Activated CD8-positive, alpha-beta T cell treated with anti-CD3 and anti-CD28 coated beads for 36 hours (primary cell): ENCODE data around the gene NUP153. TPM values are rescaled to one million over a fixed set of nuclear protein-coding genes. Genes with fewer than 3 reads are reported as not detected.
A peak's percentile ranks its signal among the peaks of the same experiment; 100 is the strongest.

ENCODE experiments used
- ATAC-seq: fragments of 200-7000 bp; cut with Tn5 transposase; one replicate; pipeline ENCODE4 v1.10.0; 2021; ENCODE audit warnings: mild to moderate bottlenecking, moderate library complexity
- CTCF ChIA-PET: fragments of 350-600 bp; sonication (Branson Sonifier 250); formaldehyde crosslinking; loops from one replicate; lab custom pipeline; 2021; ENCODE audit warnings: antibody characterized with exemption; lab: Charles Lee
- POLR2A ChIA-PET: fragments of 350-600 bp; sonication (Branson Sonifier 250); formaldehyde crosslinking; loops from one replicate; lab custom pipeline; 2021; ENCODE audit warnings: antibody characterized with exemption; lab: Charles Lee
- DNase-seq: peaks from one replicate; pipeline ENCODE4 v3.0.0-alpha.2; 2020
- H3K27ac Mint-ChIP-seq: one replicate; pipeline ENCODE4 v1.8.0; 2021; ENCODE audit warnings: mild to moderate bottlenecking, mixed read lengths
- H3K27me3 Mint-ChIP-seq: one replicate; pipeline ENCODE4 v1.8.0; 2021; ENCODE audit warnings: mixed read lengths
- H3K36me3 Mint-ChIP-seq: one replicate; pipeline ENCODE4 v1.8.0; 2021; ENCODE audit warnings: low read depth, mixed read lengths
- H3K4me1 Mint-ChIP-seq: one replicate; pipeline ENCODE4 v1.8.0; 2021; ENCODE audit warnings: low read depth, mixed read lengths
- H3K4me3 Mint-ChIP-seq: one replicate; pipeline ENCODE4 v1.8.0; 2021; ENCODE audit warnings: mild to moderate bottlenecking, moderate library complexity, mixed read lengths
- H3K9me3 Mint-ChIP-seq: one replicate; pipeline ENCODE4 v1.8.0; 2021; ENCODE audit warnings: mixed read lengths
- intact Hi-C: fragments of 100-400 bp; cut with micrococcal nuclease; formaldehyde crosslinking; loops from one replicate; pipeline ENCODE4 v1.10.0; 2022
- total RNA-seq, 2 experiments: library from RNA; stranded (reverse); gene quantifications; one replicate each; pipeline ENCODE4 v1.2.3, GENCODE V29; 2021
- TF ChIP-seq, protein P1 (sequence below): fragments of 200-600 bp; IDR thresholded peaks from one replicate; pipeline ENCODE4 v1.8.0; 2022; ENCODE audit warnings: antibody characterized with exemption, mild to moderate bottlenecking

The NUP153 gene
- total RNA-seq, 2 experiments from 2014 or later, result 76.4 to 78.2 TPM

GRCh38 chr6:17721671-17722070 is 14.9 kb upstream of the NUP153 start:
- intact Hi-C loops, result no loop called here
- DNase-seq (no peak), ATAC-seq (no peak)
- TF ChIP-seq, protein P1, sequence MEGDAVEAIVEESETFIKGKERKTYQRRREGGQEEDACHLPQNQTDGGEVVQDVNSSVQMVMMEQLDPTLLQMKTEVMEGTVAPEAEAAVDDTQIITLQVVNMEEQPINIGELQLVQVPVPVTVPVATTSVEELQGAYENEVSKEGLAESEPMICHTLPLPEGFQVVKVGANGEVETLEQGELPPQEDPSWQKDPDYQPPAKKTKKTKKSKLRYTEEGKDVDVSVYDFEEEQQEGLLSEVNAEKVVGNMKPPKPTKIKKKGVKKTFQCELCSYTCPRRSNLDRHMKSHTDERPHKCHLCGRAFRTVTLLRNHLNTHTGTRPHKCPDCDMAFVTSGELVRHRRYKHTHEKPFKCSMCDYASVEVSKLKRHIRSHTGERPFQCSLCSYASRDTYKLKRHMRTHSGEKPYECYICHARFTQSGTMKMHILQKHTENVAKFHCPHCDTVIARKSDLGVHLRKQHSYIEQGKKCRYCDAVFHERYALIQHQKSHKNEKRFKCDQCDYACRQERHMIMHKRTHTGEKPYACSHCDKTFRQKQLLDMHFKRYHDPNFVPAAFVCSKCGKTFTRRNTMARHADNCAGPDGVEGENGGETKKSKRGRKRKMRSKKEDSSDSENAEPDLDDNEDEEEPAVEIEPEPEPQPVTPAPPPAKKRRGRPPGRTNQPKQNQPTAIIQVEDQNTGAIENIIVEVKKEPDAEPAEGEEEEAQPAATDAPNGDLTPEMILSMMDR, result no peak
- no peaks in the 10 kb centered on the region for H3K9me3 Mint-ChIP-seq
- no peak overlapping the region for H3K4me3 Mint-ChIP-seq
- no peaks in the 10 kb centered on the region for H3K36me3 Mint-ChIP-seq
- no peaks in the 10 kb centered on the region for H3K4me1 Mint-ChIP-seq
- peaks cover 3% of the 10 kb centered on the region for H3K27me3 Mint-ChIP-seq
- no peak overlapping the region for H3K27ac Mint-ChIP-seq
- CTCF ChIA-PET, result no interaction called here
- POLR2A ChIA-PET, result no interaction called here

- ChIA-PET POLR2A (interaction anchor here (2.0 kb wide), 1 partner anchor 13 kb away, joined by 8 read pairs; the partner anchor contains the start of gene NUP153), CTCF (interaction anchor here (1.0 kb wide), 1 partner anchor 17 kb away, joined by 4 read pairs; no protein-coding TSS in a partner anchor)
- Mint-ChIP-seq H3K27ac (no peak overlapping the region), H3K36me3 (no peaks in the 10 kb centered on the region), H3K4me3 (no peak overlapping the region), H3K27me3 (peaks cover 3% of the 10 kb centered on the region), H3K9me3 (no peaks in the 10 kb centered on the region), H3K4me1 (peaks cover 9% of the 10 kb centered on the region)
- TF ChIP-seq, protein P1, result no peak
- ATAC-seq (no peak), DNase-seq (no peak)
- intact Hi-C loops, result no loop called here
Observed at GRCh38 chr6:17719323-17720041, 12.8 kb upstream of the NUP153 start.

- POLR2A ChIA-PET, result no interaction called here
- H3K36me3 Mint-ChIP-seq, result no peaks in the 10 kb centered on the region
- CTCF ChIA-PET, result interaction anchor here (1.8 kb wide), 1 partner anchor 14 kb away, joined by 6 read pairs; no protein-coding TSS in a partner anchor
- H3K9me3 Mint-ChIP-seq, result no peaks in the 10 kb centered on the region
- DNase-seq, result no peak
- no peak overlapping the region for H3K27ac Mint-ChIP-seq
- H3K4me1 Mint-ChIP-seq, result peaks cover 15% of the 10 kb centered on the region
- no peak for ATAC-seq
- H3K4me3 Mint-ChIP-seq, result no peak overlapping the region
- no peaks in the 10 kb centered on the region for H3K27me3 Mint-ChIP-seq
- intact Hi-C loops, result no loop called here
- TF ChIP-seq, protein P1, result no peak
Observed at GRCh38 chr6:17716221-17716620, 9.5 kb upstream of the NUP153 start.

GRCh38 chr6:17714879-17715851 is 8.4 kb upstream of the NUP153 start:
- DNase-seq, result peak; percentile 69
- H3K4me3 Mint-ChIP-seq, result peak overlapping the region; percentile 37

More at GRCh38 chr6:17714879-17715851, 8.4 kb upstream of the NUP153 start:
- Mint-ChIP-seq H3K27me3 (no peaks in the 10 kb centered on the region), H3K27ac (peak overlapping the region; percentile 90), H3K36me3 (no peaks in the 10 kb centered on the region), H3K9me3 (no peaks in the 10 kb centered on the region), H3K4me1 (peaks cover 15% of the 10 kb centered on the region)
- CTCF ChIA-PET, result interaction anchor here (0.7 to 4.2 kb wide), 6 partner anchors 9 to 135 kb away, joined by 3 to 15 read pairs (median 3); partner anchors contain the start of gene NUP153
- peak; percentile 94 for ATAC-seq
- TF ChIP-seq, protein P1, result no peak
- intact Hi-C loops, result no loop called here
- POLR2A ChIA-PET, result interaction anchor here (0.7 to 1.6 kb wide), 3 partner anchors 8 to 12 kb away, joined by 4 to 6 read pairs (median 4); partner anchors contain the start of gene NUP153
